Retinal pigment epithelial cell (primary cell): ENCODE measurements around the gene UCHL1.

Experiments
- DNase-seq: peaks from one replicate; pipeline ENCODE4 v3.0.0-alpha.2; 2010; ENCODE audit warnings: low read depth
- H3K4me3 ChIP-seq: 2 replicates; pipeline ENCODE4 v1.5.1; 2011; ENCODE audit warnings: mild to moderate bottlenecking, low read length, control low read depth, moderate library complexity
- TF ChIP-seq, protein P1 (sequence below): conservative IDR thresholded peaks from 2 replicates; pipeline ENCODE4 v1.5.1; 2011; ENCODE audit warnings: low read depth, low read length, control low read depth, inconsistent platforms

UCHL1 gene

GRCh38 chr4:41213625-41214135 is 43.0 kb upstream of the UCHL1 start:
- TF ChIP-seq, protein P1, sequence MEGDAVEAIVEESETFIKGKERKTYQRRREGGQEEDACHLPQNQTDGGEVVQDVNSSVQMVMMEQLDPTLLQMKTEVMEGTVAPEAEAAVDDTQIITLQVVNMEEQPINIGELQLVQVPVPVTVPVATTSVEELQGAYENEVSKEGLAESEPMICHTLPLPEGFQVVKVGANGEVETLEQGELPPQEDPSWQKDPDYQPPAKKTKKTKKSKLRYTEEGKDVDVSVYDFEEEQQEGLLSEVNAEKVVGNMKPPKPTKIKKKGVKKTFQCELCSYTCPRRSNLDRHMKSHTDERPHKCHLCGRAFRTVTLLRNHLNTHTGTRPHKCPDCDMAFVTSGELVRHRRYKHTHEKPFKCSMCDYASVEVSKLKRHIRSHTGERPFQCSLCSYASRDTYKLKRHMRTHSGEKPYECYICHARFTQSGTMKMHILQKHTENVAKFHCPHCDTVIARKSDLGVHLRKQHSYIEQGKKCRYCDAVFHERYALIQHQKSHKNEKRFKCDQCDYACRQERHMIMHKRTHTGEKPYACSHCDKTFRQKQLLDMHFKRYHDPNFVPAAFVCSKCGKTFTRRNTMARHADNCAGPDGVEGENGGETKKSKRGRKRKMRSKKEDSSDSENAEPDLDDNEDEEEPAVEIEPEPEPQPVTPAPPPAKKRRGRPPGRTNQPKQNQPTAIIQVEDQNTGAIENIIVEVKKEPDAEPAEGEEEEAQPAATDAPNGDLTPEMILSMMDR: peak; percentile 1

DNA sequence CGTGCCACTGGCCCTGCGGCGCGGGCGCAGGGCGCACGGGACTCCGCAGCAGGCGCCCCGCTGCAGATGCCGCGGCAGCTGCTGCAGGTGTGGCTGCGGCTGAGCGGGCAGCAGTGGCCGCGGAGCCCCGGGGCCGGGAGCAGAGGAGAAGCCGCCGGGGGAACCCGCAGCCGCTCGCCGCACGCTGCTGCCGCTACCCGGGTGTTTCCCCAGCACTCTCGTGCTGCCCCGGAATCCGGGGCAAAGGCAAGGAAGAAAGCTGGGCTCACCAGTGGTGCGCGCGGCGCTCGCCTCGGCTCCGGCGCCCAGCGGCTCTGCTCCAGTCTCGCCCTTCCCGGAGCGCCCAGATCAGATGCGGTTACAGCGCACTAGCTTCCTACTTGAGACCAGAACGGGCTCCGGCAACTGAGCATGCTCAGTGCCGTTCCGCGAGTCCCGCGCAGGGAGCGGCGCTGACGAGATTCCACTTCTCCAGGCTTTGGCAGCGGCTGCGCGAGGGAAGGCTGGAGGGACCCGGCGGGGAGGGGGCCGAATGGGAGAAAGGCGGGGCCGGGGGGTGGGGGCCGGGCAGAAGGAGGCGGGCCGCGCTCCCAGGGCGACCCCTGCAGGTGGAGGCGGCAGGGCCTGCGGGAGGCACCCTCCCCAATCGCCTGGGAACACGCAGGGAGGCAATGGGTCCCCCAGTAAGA is 42.4 kb upstream of the UCHL1 start, which contains the start of gene APBB2:
Gene APBB2, minus strand, starts transcription at position 407 of the 689 bp plus-strand sequence. CDS start 181,288 bp downstream, outside the sequence.
- peak; percentile 93 for DNase-seq
- H3K4me3 ChIP-seq: peak within 1 kb of the TSS; percentile 75
- TF ChIP-seq, protein P1: peak; percentile 77

More at GRCh38 chr4:41213625-41214135, 43.0 kb upstream of the UCHL1 start:
- peak overlapping the region; percentile 75 for H3K4me3 ChIP-seq
- DNase-seq: no peak

DNA sequence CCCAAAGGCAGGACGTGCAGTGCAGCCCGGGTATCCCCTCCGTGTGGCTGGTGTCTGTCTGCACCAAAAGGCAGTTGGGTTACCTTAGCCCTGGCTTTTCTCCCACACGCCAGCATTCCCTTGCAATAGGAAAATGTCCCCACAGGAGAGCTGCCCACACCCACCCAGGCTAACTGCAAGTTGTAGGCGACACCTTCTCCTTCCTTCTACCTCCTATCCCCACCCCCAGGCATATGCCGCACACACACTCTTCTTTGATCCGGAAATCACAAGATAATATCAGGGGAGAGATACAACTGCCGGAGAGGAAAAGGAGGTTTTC is 41.9 kb upstream of the UCHL1 start:
- peak overlapping the region; percentile 23 for H3K4me3 ChIP-seq
- DNase-seq: no peak
- TF ChIP-seq, protein P1: no peak

GRCh38 chr4:41215155-41215554 is 41.6 kb upstream of the UCHL1 start:
- H3K4me3 ChIP-seq: no peak overlapping the region
- no peak for DNase-seq
- TF ChIP-seq, protein P1: no peak

DNA sequence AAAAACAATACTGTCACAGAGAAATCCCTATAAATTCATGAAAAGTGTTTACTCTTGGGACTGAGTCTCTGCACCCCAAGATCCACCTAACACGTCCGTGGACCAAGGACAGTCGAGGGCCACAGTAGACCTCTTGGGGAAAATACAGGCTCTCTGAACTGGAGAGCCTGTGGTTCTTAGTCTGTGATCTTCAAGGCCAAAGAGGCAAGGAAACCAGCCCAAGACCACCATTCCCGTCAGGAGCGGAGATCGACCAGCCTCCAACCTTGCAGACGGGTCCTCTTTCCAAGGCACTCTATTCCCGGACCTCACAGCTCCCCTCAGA is 40.8 kb upstream of the UCHL1 start:
- peak overlapping the region; percentile 82 for H3K4me3 ChIP-seq
- DNase-seq: no peak
- TF ChIP-seq, protein P1: no peak

DNA sequence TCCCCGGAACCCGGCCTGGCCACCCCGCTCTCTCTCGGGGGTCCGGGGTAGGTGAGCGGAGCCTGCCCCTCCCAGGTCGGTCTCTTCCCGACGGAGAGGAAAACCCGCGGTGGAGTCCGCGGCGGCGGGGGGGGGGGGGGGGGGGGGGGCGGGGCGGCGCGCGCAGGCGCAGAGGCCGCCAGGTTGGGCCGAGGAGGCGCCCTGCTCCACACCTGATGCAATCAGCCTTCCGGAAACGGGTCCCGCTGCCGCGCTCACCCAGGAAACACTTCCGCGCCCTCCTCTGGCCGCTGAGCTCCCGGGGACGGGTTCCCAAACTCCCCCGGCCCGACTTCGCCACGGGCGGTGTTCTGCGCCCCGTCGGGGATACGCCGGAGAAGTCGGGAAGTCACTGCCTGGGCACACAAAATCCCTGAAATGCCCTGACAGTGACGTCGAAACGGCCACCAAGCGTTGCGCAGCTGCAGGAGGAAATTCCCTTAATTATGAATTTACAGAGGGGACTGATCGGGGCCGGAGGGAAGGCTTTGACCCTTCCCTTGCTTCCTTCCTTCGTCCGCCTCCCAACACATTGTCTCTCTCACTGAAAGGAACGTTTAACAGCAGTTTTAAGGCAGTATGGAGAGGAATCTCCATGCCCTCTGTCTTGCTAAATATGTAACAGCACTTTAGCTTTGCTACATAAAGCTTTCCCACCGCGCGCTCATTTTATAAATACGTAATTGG is 40.3 kb upstream of the UCHL1 start:
- TF ChIP-seq, protein P1: peak; percentile 35
- H3K4me3 ChIP-seq: peak overlapping the region; percentile 82
- peak; percentile 32 for DNase-seq

DNA sequence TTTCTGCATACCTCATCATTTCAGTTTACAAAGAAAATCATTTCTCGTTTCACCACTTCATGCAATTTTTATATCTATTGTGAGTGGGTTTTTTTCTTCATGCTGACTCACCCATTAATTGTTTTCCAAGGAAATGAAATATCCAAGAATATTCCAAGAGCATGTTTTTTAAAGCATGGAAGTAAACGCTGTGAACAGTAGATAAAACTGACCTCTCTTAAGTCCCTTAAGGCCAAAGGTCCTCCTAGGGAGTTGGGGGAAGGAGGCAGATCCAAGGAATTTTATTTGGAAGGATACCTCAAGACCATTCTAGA is 39.8 kb upstream of the UCHL1 start:
- TF ChIP-seq, protein P1: no peak
- DNase-seq: no peak
- H3K4me3 ChIP-seq: peak overlapping the region; percentile 82
